ENCODE results near the gene RHOB.

- TF ChIP-seq CTCF (IDR thresholded peaks at IDR 0.05) (no peak), POLR2A (IDR thresholded peaks at IDR 0.05) (no peak), EP300 (IDR thresholded peaks at IDR 0.05) (no peak), POLR2AphosphoS5 (IDR thresholded peaks at IDR 0.05) (no peak)
Observed at GRCh38 chr2:20409039-20409438, 37.8 kb upstream of the RHOB start.
